Measurements from ENCODE around the gene ASTN2.

The ASTN2 gene

GRCh38 chr9:116815835-116816234 lies 599.0 kb downstream of the ASTN2 start:
- no peak for DNase-seq (ENCODE audit: low read depth in 2 of 2)

GRCh38 chr9:116813031-116813300 lies 601.9 kb downstream of the ASTN2 start:
- DNase-seq (ENCODE audit: low read depth in 2 of 2): no peak

GRCh38 chr9:116812231-116813030 lies 602.4 kb downstream of the ASTN2 start:
- DNase-seq (ENCODE audit: low read depth in 2 of 2): no peak

- DNase-seq (ENCODE audit: low read depth in 2 of 2): no peak
Observed at GRCh38 chr9:116809656-116810055, 605.2 kb downstream of the ASTN2 start.

GRCh38 chr9:116806075-116806474 lies 608.8 kb downstream of the ASTN2 start:
- DNase-seq (ENCODE audit: low read depth in 2 of 2): no peak

GRCh38 chr9:116800885-116801284 lies 614.0 kb downstream of the ASTN2 start:
- DNase-seq (ENCODE audit: low read depth in 2 of 2): no peak

- no peak for DNase-seq (ENCODE audit: low read depth in 2 of 2)
Observed at GRCh38 chr9:116800074-116800473, 614.8 kb downstream of the ASTN2 start.

GRCh38 chr9:116798521-116798920 lies 616.3 kb downstream of the ASTN2 start:
- no peak for DNase-seq (ENCODE audit: low read depth in 2 of 2)

- no peak for DNase-seq (ENCODE audit: low read depth in 2 of 2)
Observed at GRCh38 chr9:116797276-116797675, 617.6 kb downstream of the ASTN2 start.

- no peak for DNase-seq (ENCODE audit: low read depth in 2 of 2)
Observed at GRCh38 chr9:116796669-116797068, 618.2 kb downstream of the ASTN2 start.

GRCh38 chr9:116795821-116796220 lies 619.0 kb downstream of the ASTN2 start:
- DNase-seq (ENCODE audit: low read depth in 2 of 2): no peak

- no peak for DNase-seq (ENCODE audit: low read depth in 2 of 2)
Observed at GRCh38 chr9:116792271-116792670, 622.6 kb downstream of the ASTN2 start.

- DNase-seq (ENCODE audit: low read depth in 2 of 2): no peak
Observed at GRCh38 chr9:116791326-116791725, 623.5 kb downstream of the ASTN2 start.

GRCh38 chr9:116789081-116789480 lies 625.8 kb downstream of the ASTN2 start:
- DNase-seq (ENCODE audit: low read depth in 2 of 2): no peak

- DNase-seq (ENCODE audit: low read depth in 2 of 2): no peak
Observed at GRCh38 chr9:116786737-116787136, 628.1 kb downstream of the ASTN2 start.

- DNase-seq (ENCODE audit: low read depth in 2 of 2): no peak
Observed at GRCh38 chr9:116777116-116777515, 637.7 kb downstream of the ASTN2 start.

- DNase-seq (ENCODE audit: low read depth in 2 of 2): no peak
Observed at GRCh38 chr9:116774421-116775180, 640.3 kb downstream of the ASTN2 start.

- no peak for DNase-seq (ENCODE audit: low read depth in 2 of 2)
Observed at GRCh38 chr9:116767219-116767618, 647.6 kb downstream of the ASTN2 start.

GRCh38 chr9:116765011-116765410 lies 649.8 kb downstream of the ASTN2 start:
- no peak for DNase-seq (ENCODE audit: low read depth in 2 of 2)

- no peak for DNase-seq (ENCODE audit: low read depth in 2 of 2)
Observed at GRCh38 chr9:116763770-116764169, 651.1 kb downstream of the ASTN2 start.

GRCh38 chr9:116760636-116761035 lies 654.2 kb downstream of the ASTN2 start:
- DNase-seq (ENCODE audit: low read depth in 2 of 2): no peak

GRCh38 chr9:116757030-116757429 lies 657.8 kb downstream of the ASTN2 start:
- DNase-seq (ENCODE audit: low read depth in 2 of 2): no peak

GRCh38 chr9:116753389-116753788 lies 661.5 kb downstream of the ASTN2 start:
- no peak for DNase-seq (ENCODE audit: low read depth in 2 of 2)
